Sigmoid colon (tissue), 4 donors: ENCODE data around the gene BICC1.

ENCODE experiments used
- CTCF ChIP-seq, 4 experiments: fragments of 450-650 bp in 3 of 4; fragments of 200-600 bp in 1 of 4; IDR thresholded peaks; one replicate each; pipeline ENCODE4 v1.5.1; 2016 to 2019; ENCODE audit warnings: antibody characterized with exemption in 4 of 4, mild to moderate bottlenecking in 3 of 4, moderate library complexity in 2 of 4
- EP300 ChIP-seq, 4 donors: sonication (generic); formaldehyde crosslinking; IDR thresholded peaks; one replicate each; pipeline ENCODE4 v1.6.1; 2017; ENCODE audit warnings: antibody characterized with exemption in 4 of 4
- POLR2A ChIP-seq, 2 donors: fragments of 450-650 bp; IDR thresholded peaks; one replicate each; pipeline ENCODE4 v1.6.1; 2016; ENCODE audit warnings: antibody characterized with exemption in 2 of 2, mild to moderate bottlenecking in 2 of 2, moderate library complexity in 2 of 2
- POLR2AphosphoS5 ChIP-seq, 4 donors: sonication (generic); formaldehyde crosslinking; IDR thresholded peaks; one replicate each; pipeline ENCODE4 v1.6.1; 2017; ENCODE audit warnings: antibody characterized with exemption in 4 of 4

DNA sequence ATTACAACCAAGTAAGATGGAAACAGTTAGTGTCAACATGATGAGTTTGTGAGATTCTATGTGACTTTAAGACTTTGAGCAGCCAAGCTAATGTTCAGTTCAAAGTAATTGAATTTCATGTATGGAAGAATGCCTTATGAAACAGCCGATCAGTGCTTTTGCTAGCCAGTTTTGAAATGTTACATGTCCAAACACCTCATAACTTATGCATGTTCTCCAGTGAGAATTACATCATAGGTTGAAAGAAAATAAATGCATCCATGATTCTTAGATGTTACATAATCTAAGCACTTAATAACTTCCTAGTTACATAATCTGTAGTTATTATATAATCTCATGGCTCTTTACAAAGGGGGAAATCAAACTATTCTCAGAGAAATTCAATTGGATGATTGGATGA, 211.3 kb downstream of the BICC1 start:
- TF ChIP-seq CTCF (IDR thresholded peaks at IDR 0.05) (no peak), POLR2A (IDR thresholded peaks at IDR 0.05) (no peak), EP300 (IDR thresholded peaks at IDR 0.05) (no peak), POLR2AphosphoS5 (IDR thresholded peaks at IDR 0.05) (no peak)
